HG03025 (cell line): ENCODE data around the gene HOXB8.

Experiments used
- ATAC-seq: cut with Tn5 transposase; IDR thresholded peaks from one replicate; pipeline ENCODE4 v1.9.1; 2021; ENCODE audit warnings: mild to moderate bottlenecking, moderate library complexity; ENCODE audit not compliant: unreplicated experiment, low FRiP score

HOXB8 gene

DNA sequence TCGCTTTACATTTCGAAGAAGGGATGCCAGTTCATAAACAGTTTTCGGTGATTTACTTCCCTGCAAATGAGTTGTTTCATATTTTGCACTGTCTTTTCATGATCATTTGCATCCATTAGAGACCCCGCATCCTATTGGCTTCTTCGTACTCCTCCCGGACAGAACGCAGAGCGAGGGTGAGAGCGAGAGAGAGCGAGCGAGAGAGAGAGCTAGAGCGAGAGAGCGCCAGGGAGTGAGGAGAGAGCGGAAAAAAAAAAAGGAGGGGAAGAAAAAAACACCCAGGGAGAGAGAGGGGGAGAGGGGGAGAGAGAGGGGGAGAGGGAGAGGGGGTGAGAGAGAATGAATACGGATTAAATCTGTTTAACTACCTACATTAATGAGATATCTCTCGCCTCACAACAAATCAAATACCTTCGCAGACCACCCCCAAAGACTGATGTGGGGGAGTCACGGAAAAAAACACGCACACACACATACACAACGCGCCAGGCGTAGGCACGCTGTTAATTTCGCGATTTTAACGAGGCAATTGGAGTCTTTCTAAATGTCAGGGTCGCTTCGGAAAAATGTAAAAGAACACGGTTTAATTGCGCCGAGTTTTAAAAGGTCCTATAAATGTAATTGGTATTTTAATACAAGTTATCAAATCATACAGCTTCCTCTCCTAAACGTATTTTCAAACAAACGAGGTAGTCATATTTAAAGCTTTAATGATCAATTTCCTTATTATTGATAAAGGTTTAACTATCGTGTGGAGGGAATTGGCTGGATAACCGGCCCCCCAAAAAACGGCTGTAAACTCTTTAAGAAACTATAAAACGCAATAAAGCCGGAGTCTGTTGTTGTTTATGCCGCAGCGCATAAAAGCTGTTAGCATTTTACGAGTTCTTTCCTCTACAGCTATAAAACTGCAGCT is at the start of gene HOXB8:
HOXB8 (minus strand) TSS at position 246 of the 916 bp plus-strand sequence. CDS start 588 bp downstream, outside the sequence.
- no peak for ATAC-seq

DNA sequence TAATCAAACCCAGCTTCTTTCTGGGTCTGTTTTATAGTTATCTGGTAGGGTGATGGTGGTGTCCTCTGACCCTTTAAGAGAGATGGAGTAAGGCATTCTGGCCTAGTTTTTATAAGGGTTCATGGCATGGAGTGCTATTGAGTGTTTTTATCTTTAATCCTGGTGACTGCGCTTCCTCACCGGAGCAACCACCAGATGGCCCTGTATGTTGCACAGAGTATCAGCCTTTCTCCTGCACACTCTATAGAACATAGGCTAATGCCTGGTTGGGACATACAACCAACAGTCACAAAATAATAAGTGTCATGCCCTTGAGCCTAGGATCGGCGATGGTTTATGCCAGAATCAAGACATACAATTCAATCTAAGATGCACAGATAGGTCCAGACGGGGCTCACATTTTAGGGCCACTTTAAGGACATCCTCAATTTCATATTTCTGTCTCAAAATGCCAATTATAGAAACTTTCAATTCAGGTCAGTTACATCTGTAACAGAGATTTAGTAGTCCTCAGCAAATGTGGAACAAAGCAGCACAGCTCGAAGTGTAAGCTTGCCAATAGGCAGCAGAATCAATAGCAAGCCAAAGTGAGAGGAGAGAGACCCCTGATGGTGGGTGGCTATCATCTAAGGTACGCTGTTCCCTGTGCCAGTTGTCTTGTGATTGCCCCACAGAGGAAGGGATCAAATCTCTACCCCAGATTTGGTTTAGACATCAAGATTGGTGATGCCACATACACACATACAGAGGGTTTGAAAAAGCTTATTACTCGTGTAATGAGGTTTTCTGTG is 48.2 kb upstream of the HOXB8 start:
- no peak for ATAC-seq

DNA sequence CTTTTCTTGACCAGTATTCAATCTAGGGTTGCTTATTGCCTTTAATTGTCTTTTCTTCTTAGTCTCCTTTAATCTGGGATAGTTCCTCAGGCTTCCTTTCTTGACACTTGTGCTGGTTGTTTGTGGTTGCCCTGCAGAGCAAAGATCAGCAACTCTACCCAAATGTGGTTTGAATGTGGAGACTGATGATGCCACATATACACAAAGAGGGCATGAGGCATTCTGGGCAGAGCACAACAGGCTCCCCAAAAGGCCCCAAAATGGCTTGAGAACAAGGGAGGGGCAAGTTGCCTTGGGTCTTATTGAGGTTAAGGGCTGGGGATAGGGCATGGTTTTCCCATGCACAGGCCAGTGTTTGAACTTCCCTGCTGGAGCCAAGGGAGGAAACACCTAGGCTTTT is 40.8 kb upstream of the HOXB8 start:
- ATAC-seq, result no peak

DNA sequence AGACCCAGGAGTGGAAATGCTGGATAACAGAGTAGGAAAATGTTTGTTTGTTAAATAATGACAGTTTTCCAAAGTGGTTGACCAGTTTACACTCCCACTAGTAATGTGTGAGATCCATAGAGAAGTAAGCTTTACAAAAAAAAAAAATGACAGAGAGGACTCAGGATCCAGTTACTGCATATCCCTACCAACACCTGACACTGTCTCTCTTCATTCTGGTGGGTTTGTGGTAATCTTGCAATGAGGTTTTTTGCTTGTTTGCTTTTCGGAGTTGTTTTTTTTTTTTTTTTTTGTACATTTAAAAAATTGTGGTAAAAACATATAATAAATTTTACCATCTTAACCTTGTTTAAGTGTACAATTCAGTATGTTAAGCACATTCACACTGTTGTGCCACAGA is 34.6 kb upstream of the HOXB8 start:
- no peak for ATAC-seq

DNA sequence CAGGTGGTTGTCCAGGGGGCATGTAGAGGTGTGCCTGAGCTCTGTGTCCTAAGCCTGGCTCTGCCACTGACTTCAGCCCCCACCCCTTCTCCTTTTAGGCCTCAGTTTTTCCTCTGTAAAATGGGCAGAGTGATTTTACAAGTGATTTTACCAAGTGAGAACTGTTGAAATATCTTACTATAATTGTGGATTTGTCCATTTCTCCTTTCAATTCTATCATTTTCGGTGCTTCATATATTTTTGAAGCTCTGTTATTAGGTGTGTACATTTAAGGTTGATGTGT is 32.8 kb upstream of the HOXB8 start:
- ATAC-seq, result no peak

DNA sequence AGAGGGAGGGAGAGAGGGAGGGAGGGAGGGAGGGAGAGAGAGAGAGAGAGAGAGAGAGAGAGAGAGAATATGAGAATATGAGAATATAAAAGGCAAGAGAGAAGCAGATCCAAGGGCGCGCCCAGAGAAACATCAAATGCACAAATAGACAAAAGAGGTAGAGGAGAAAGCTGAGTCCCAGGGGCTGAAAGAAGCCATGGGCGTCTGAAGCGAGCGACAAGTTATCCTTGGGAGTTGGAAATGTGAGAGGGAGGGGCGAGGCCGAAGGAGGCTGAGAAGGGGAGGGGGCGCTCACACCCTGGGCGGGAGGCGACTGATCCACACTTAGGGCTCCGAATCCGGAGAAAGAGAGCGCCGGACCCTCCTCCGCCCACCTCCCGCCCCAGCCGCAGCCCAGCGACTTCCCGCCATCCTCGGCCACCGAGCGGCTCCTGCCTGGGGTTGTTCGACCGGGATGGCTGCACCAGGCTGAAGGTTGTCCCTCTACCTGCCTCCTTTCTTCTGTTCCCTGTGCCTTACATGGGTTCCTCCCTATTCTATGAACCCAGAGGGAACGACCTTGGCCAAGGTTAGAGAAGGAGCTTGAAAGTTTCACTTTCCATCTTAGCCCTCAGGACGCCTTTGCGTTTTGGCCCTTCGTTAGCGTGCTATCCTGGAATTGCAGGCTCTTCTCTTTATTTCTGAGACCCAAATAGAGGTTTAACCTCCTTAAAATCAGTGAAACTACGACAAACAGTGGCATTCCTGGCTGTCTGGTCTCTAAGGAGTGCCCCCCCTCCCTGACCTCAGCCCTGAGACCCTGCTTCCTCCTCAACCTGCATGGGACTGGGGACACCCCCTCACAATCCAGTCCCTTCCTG is 32.2 kb upstream of the HOXB8 start:
- no peak for ATAC-seq

DNA sequence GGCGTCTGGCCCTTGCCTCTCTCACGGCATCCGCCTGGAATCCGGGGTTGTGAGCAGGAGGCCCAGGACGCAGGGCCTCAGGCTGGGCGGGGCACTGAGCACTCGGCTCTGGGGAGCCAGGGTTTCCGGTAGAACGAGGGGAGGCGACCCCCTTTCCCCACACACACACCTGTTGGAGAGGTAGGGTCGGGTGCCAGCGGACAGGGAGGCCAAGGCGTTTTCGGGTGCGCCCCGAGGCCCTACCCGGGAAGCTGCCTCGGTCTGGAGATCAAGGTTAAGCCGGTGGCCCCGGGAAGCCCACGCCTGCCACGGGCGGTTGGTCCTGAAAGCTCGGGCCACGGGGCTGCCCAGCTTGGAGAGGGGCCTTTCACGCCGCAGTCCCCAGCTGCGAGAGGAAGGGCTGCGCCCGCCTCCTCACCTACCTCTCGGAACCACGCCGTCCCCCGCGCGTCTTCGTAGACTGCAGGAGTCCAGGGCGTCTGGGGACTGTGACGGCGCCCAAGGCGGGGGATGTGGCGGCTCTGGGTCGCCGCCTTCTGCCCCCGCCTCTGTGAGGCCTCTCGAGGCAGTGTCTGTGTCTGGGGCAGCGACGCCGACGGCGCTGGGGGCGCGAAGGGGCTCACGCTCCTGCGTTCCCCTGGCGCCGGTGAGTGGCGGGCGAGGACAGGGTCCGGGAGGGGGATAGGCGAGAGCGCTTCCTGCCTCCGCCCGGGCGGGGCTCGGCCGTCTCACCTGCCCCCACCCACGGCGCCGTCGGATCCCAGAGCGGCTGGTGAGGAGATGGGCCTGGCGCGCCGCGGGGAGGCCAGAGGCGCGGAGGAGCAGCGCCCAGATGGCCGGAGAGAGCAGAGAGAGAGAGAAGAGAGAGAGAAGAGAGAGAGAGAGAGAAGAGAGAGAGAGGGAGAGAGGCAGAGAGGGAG is 31.4 kb upstream of the HOXB8 start:
- no peak for ATAC-seq

DNA sequence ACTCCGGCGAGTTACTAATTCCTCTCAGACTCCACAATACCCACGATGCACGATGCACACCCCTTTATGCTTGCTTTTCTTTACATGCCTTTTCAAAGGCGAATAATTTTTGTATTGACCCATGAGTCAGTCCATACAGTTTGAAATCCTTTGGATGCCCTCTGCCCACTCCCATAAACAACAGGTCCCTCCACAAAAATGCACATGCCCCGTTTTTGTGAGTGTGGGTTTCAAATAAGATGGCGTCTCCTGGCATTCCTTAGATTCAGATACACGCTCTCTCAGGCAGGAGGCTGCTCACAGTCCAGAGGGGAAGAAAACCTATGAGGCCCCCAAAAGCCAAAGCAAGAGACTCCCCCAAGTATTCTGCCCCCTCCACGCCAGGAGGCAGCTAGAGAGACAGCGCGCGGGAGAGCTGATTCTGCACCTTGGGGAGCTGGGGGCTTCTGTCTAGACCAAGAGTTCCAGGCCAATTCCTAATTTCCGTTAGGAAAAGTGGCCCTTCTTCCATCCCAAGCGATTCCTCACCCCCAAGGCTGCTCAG is 30.6 kb upstream of the HOXB8 start:
- no peak for ATAC-seq

DNA sequence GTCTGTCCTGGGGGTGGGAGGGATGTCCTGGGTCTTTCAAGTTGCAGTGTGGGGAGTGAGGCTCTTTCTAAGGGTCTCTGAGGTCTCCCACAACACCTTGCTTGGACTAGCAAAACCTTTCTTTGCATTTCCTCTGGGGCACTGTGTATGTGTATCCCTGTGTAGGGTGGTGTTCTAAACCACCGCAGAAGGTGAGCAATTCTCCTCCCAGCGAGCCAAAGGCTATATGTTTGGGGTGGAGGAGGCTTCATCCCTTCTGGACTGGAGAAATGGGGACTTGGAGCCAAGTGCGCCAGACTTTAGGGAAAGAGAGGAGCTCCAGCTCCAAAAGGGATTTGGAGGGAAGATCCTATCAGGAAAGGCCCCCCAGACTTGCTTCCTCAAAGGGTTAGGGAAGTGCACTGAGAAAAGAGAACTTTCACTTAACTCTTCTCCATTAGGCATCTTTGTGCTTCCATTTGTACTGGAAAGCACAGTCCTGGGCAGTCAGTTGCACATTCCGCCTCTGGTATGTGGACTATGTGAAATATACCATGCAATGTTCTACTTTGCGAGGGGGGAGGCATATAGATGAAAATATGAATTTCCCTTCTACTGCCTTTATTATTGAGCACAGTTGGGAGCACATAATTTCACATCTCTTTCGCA is 29.9 kb upstream of the HOXB8 start:
- no peak for ATAC-seq

DNA sequence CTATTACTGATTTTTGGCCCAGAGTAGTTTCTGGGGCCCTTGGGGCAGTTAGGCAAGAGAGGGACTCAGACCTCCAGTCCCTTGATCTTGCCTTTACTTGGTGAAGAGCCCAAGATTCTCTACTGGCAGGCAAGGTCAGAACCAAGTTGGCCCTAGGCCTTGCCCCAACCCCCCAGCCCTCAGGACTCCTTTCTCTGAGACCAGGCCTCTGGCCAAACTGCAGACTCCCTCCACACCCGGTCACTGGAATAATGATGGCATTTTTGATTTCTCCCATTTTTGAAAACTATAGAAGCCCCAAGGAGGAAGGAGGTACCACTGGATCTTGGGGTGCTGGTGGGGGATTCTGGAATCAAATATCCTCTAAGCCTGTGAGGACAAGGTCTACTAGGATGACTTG is 29.1 kb upstream of the HOXB8 start:
- no peak for ATAC-seq

DNA sequence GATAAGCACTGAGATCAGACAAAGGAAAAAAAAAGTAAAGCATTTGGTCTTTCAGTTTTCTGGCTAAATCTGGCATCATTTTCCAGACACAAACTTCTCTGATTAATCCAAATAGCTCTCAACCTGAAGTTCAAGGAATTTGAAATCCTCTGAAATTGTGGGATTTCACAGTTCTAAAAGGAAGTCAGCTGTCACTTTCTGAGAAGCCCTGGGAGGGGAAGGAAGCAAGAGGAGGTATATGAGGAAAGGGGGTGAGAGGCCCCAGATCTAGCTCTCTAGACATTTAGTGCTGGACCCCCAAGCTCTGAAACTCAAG is 28.6 kb upstream of the HOXB8 start:
- no peak for ATAC-seq

DNA sequence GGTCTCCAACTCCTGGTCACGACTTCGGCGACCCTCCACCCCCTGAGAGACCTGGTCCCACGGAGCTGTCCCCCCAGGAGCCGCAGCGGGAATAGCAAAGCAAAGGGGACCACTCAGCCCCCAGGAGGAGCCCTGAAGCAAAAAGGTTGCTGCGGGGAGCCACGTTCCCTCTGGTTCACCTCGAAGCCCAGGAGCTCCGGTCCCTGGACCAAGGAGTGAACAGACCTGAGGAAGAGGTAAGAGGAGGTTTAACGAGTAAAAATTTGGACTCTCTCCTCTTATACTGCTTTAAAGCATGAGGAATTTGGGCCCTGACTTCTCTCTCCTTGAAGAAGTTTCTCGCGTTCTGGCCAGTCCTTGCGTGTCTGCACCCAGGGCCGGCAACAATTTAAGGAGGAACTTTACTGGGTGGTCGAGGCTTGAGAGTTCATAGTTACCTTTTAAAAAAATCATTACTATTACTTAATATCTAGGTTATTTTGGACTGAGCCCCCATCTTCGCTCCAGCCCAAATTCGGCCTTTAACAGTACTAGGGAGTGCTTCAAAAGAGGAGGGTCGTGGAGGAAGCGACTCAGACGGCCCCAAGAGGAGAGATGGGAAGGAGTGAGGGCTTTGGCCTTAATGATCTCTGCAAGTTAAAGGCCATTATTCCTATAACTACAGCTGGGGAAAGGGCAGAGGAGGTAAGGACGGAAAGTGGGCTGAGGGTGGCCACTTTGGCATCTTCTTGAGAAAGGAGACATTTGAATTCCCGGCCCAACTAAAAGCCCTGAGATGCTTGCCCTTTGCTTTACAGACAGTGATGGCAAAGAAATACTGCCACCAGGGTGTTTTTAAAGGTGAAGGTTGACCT is 28.0 kb upstream of the HOXB8 start:
- ATAC-seq, result no peak

DNA sequence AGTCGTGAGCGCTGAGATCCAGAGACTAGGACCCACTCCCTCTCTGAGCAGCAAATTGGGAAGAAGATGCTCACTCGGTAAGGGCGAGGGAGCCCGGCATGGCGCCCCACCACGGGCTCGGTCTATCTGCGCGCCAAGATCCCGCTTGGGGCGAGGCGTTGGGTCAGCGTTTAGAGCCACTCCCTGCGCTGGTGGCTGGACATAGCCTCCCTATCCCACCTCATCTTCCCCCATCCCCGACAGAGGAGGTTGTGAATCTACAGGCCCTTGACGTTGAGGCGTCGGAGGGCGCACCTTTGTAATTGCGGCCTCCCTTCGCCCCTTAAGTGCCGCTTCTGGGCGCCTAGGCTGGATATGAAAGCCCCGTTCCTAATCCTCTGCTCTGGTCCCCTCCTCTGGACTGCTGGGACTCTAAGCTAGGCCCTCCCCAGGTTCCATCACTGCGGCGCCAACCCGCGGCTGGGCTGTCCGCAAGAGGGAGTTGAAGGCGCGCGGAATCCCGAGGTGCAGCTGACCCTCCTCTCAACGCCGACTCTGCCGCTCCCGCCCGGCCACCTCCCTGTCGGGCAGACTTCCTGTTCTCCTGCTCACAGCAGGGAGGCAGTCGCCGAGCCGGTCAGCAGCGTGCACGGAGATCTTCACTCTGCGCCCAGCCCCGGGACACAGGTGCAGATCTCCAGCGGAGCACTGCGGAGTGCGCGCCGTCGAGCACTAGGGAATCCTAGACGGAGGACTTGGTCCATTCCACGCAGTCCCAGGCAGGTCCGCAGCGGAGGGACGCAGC is 27.2 kb upstream of the HOXB8 start:
- ATAC-seq, result no peak

DNA sequence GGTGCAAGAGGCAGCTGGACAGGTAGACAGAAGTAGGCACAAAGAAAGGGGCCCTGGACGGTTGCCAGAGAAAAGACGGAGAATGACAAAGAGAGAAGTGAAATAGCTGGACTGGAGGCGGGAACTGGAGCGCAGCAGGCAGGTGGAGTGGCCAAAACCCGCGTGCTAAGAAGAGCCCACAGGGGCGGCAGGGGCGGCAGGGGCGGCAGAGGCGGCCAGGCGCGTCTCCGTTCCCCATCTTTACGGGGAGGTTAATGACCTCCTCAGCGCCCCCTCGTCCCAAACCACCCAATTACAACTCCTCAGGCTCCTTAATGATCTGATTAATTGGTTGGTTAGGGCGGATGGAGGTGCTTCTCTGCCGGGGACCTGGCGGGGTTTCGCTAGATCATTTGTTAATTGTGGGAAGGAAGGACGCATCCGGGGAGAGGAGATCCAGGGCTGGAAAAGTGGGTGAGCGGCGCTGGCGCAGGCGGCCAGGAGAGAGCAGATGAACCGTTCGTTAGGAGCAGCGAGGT is 26.5 kb upstream of the HOXB8 start:
- no peak for ATAC-seq

DNA sequence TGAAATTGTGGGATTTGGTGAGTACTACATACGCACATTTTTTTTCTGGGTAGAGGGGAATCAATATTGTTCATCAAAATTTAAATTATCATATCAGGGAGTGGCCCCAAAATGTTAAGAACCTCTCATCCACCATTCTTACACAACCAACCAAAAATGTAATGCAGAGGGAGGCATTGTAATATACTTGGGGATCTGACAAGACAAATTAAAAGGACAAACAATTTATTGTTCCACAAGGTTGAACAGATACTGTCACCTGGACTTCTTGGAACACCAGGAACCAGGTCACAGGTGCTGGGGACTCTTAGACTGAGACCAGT is 25.7 kb upstream of the HOXB8 start:
- no peak for ATAC-seq

DNA sequence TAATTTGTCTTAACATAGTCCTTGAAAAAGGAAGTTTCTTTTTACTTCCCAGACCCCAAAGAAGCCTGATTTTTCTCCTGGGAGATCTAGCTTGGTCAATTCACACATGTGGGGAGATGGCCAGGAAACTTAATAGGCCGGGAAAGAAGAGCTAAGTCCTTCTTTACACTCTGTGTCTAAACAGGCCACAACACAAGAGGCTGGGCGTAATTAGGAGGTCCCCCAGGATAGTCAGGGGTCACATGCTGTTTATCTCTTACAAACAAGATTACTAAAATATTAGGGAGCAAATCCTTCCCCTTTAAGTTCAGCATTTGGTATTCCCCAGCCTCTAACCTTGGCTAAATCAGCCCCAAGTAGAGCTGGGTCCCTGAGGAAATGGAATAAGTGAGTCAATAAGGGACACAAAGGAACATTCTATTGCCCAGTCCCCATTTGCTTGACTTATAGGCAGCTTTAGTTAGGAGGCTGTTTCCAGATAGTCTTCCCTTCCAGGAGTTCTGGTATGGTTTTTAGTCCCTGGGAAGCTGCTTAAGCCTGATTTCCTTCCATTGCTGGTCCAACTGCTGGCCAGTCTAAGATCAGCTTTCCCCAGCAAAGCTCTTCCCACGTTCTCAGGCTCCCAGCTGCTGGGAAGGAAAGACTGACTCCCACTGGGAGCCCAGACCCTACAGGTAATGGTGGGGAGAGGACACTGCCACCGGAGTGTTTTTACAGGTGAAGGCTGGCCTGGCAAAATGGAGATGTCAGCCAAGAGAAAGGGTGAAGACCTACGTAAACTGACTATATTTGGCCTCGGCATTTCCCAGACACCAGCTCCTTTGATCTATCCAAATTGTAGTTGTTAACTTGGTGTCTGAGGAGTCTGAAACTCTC is 25.1 kb upstream of the HOXB8 start:
- no peak for ATAC-seq

DNA sequence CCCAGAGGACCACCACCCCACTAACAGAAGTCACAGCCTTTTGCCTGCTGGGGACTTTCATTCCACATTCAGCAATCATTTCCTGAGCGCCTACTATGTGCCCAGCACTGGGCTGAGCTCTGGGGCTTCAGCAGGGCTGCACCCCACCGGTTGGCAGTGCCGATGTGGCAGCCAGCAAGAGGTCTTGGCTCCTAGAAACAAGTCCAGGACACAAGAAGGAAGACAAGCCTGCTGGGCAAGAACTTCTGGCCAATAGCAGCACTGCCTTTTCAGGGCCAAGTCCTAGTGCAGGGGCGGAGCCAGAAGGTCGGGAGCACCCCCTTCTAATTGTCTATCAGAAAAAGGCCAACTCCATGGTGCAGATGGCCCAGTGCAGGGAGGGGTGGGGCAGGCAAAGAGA is 24.0 kb upstream of the HOXB8 start:
- ATAC-seq, result no peak
